Endodermal cell (in vitro differentiated cells): ENCODE results near the gene CCM2. TPM values are rescaled to one million over a fixed set of nuclear protein-coding genes. Genes with fewer than 3 reads are reported as not detected.
A peak's percentile ranks its signal among the peaks of the same experiment; 100 is the strongest.

Experiments
- DNase-seq: peaks from one replicate; pipeline ENCODE4 v3.0.0-alpha.2; 2017
- H3K27ac ChIP-seq: 2 replicates; pipeline ENCODE4 v1.5.1; 2013; ENCODE audit warnings: mild to moderate bottlenecking, low read depth, low read length, moderate library complexity
- H3K27me3 ChIP-seq: 2 replicates; pipeline ENCODE4 v1.6.1; 2013; ENCODE audit warnings: mild to moderate bottlenecking, low read length, moderate library complexity; ENCODE audit not compliant: insufficient read depth, control insufficient read depth, poor library complexity, severe bottlenecking
- H3K36me3 ChIP-seq: 2 replicates; pipeline ENCODE4 v1.7.0; 2013; ENCODE audit warnings: mild to moderate bottlenecking, low read length, moderate library complexity; ENCODE audit not compliant: control insufficient read depth, insufficient read depth
- H3K4me1 ChIP-seq: one replicate; pipeline ENCODE4 v1.7.0; 2013; ENCODE audit warnings: low read length; ENCODE audit not compliant: control insufficient read depth, insufficient read depth
- H3K4me3 ChIP-seq: 2 replicates; pipeline ENCODE4 v1.5.1; 2013; ENCODE audit warnings: mild to moderate bottlenecking, low read length, moderate library complexity
- H3K9ac ChIP-seq: 2 replicates; pipeline ENCODE4 v1.6.1; 2013; ENCODE audit warnings: mild to moderate bottlenecking, low read length, moderate library complexity; ENCODE audit not compliant: poor library complexity, severe bottlenecking; ENCODE audit errors: extremely low read depth
- H3K9me3 ChIP-seq: 2 replicates; pipeline ENCODE4 v1.6.1; 2013; ENCODE audit warnings: mild to moderate bottlenecking, low read length, moderate library complexity; ENCODE audit not compliant: control insufficient read depth
- H3K27ac Mint-ChIP-seq: 2 replicates; pipeline ENCODE4 v1.8.0; 2020; ENCODE audit warnings: mixed read lengths
- H3K27me3 Mint-ChIP-seq: 2 replicates; pipeline ENCODE4 v1.8.0; 2021; ENCODE audit warnings: mild to moderate bottlenecking, mixed read lengths; ENCODE audit not compliant: insufficient read depth
- H3K36me3 Mint-ChIP-seq: 2 replicates; pipeline ENCODE4 v1.8.0; 2020; ENCODE audit warnings: low read depth, mixed read lengths
- H3K4me1 Mint-ChIP-seq: 2 replicates; pipeline ENCODE4 v1.8.0; 2020; ENCODE audit warnings: mixed read lengths
- H3K4me3 Mint-ChIP-seq: 2 replicates; pipeline ENCODE4 v1.8.0; 2020; ENCODE audit warnings: mild to moderate bottlenecking, moderate library complexity, mixed read lengths
- H3K9me3 Mint-ChIP-seq: 2 replicates; pipeline ENCODE4 v1.8.0; 2020; ENCODE audit warnings: mild to moderate bottlenecking, mixed read lengths
- CTCF ChIP-seq: fragments of 200-600 bp; sonication (generic); conservative IDR thresholded peaks from 2 replicates; pipeline ENCODE4 v1.5.0; 2021; ENCODE audit warnings: antibody characterized with exemption, mild to moderate bottlenecking
- WGBS, 2 experiments: methylation state at CpG; one replicate each; pipeline versions ENCODE4 v1.1.5 to v1.1.7; 2013; ENCODE audit warnings: missing lambda C conversion rate in 2 of 2, mixed read lengths in 1 of 2; ENCODE audit not compliant: insufficient coverage in 1 of 2, insufficient read length in 1 of 2; 5-methylcytosine and 5-hydroxymethylcytosine counted together
- total RNA-seq, 2 donors: library from RNA; stranded (reverse); fragmentation: NEBNext Ultra II Directional in 1 of 2; extraction: Animal tissue kit (Norgen Biotek cat#: 25700) in 1 of 2; gene quantifications; 2 replicates in 1 of 2; 3 replicates in 1 of 2; pipeline ENCODE4 v1.2.1, GENCODE V29; 2021

Gene CCM2
- total RNA-seq, 2 donors from 2014 or later, result 37.4 to 38.1 TPM

GRCh38 chr7:45101748-45102147, 101.7 kb downstream of the CCM2 start:
- Mint-ChIP-seq H3K9me3 (no peaks in the 10 kb centered on the region), H3K4me1 (no peaks in the 10 kb centered on the region), H3K36me3 (peaks cover 55% of the 10 kb centered on the region), H3K4me3 (no peak overlapping the region), H3K27ac (no peak overlapping the region), H3K27me3 (no peaks in the 10 kb centered on the region)
- no peak overlapping the region for H3K4me3 ChIP-seq
- no peak overlapping the region for H3K9ac ChIP-seq
- H3K4me1 ChIP-seq, result no peaks in the 10 kb centered on the region
- no peaks in the 10 kb centered on the region for H3K9me3 ChIP-seq
- peaks cover 88% of the 10 kb centered on the region for H3K36me3 ChIP-seq
- no peak for TF ChIP-seq CTCF
- H3K27me3 ChIP-seq, result no peaks in the 10 kb centered on the region
- H3K27ac ChIP-seq, result no peak overlapping the region
- 92 to 100% methylated on average over 6 to 12 of the region's 12 CpGs for WGBS, 2 experiments
- DNase-seq, result no peak

- no peak overlapping the region for H3K27ac Mint-ChIP-seq
- DNase-seq, result peak; percentile 18
- WGBS, 2 experiments, result 93 to 94% methylated on average over 10 to 14 of the region's 14 CpGs
These were observed 103.0 kb downstream of the CCM2 start for GRCh38 chr7:45102785-45103712.

More at GRCh38 chr7:45102785-45103712, 103.0 kb downstream of the CCM2 start:
- H3K4me1 Mint-ChIP-seq, result no peaks in the 10 kb centered on the region
- H3K27me3 Mint-ChIP-seq, result no peaks in the 10 kb centered on the region
- no peaks in the 10 kb centered on the region for H3K4me1 ChIP-seq
- peaks cover 67% of the 10 kb centered on the region for H3K36me3 Mint-ChIP-seq
- no peak overlapping the region for H3K4me3 Mint-ChIP-seq
- H3K36me3 ChIP-seq, result peaks cover 91% of the 10 kb centered on the region
- H3K9me3 Mint-ChIP-seq, result no peaks in the 10 kb centered on the region
- TF ChIP-seq CTCF, result no peak
- no peak overlapping the region for H3K27ac ChIP-seq
- no peak overlapping the region for H3K4me3 ChIP-seq
- no peaks in the 10 kb centered on the region for H3K27me3 ChIP-seq
- no peaks in the 10 kb centered on the region for H3K9me3 ChIP-seq
- no peak overlapping the region for H3K9ac ChIP-seq
